GM18505 (cell line): ENCODE measurements around the gene TSHR.
A peak's percentile ranks its signal among the peaks of the same experiment; 100 is the strongest.
"Not testable (repeated sequence)": the region's sequence is repeated elsewhere in the genome, so short reads cannot be mapped to it uniquely, and the experiment has no call there.

Experiments used
- ATAC-seq: cut with Tn5 transposase; IDR thresholded peaks from one replicate; pipeline ENCODE4 v1.9.1; 2021; ENCODE audit not compliant: unreplicated experiment
- POLR2A ChIP-seq: IDR thresholded peaks from 4 replicates; pipeline ENCODE4 v1.6.1; 2011; ENCODE audit warnings: borderline replicate concordance; ENCODE audit not compliant: insufficient read depth, insufficient read length; ENCODE audit errors: extremely low read depth

Gene TSHR

DNA sequence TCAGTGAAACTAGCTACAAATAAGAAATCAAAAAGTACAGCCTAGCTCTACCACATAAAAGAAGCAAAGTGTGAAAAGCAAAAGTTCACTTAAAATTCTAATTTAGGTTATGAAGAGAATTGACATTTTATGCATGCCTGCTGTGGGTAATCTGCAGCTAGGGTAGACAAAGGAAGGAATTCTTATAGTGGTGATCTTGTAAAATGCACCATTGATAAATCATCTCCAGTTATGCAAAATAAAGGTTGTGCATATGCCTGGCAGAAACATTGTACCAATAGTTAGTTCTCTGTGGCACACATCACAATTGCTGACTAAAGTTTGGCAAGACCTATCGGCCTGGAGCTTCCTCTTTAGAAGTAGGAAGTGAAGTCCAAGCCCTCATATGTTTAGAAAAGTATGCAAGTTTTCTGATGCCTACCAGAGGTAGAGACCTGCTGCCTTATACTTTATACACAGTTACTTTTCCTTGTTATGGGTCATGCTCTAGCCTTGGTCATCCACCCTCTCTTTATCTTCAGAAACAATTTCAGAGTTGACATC is 78.3 kb downstream of the TSHR start:
- no peak for ATAC-seq
- no peak for TF ChIP-seq POLR2A

DNA sequence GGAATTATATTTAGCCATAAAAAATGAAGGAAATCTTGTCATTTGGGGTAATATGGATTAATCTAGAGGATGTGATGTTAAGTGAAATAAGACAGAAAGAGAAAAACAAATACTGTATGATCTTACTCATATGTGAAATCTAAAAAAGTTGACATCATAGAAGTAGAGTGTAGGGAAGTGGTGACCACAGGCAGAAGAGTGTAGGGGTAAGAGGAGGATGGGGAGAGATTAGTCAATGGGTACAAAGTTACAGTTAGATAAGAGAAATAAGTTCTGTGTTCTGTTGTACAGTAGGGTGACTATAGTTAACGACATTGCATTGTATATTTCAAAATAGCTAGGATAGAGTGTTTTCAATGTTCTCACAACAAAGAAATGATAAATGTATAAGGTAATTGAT is 87.0 kb downstream of the TSHR start:
- no peak for TF ChIP-seq POLR2A
- no peak for ATAC-seq

DNA sequence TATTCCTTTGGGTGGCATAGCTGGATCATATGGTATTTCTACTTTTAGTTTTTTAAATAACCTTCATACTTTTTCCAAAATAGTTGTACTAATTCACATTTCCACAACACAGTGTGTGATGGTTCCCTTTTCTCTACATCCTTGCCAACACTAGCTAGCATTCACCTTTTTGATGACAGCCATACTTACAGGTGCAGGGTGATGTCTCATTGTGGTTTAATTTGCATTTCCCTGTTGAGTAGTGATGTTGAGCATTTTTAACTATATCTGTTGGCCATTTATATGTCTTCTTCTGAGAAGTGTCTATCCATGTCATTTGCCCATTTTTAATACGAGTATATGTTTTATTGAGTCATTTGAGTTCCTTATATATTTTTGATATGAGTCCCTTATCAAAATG is 96.1 kb downstream of the TSHR start:
- TF ChIP-seq POLR2A: no peak
- ATAC-seq: no peak

DNA sequence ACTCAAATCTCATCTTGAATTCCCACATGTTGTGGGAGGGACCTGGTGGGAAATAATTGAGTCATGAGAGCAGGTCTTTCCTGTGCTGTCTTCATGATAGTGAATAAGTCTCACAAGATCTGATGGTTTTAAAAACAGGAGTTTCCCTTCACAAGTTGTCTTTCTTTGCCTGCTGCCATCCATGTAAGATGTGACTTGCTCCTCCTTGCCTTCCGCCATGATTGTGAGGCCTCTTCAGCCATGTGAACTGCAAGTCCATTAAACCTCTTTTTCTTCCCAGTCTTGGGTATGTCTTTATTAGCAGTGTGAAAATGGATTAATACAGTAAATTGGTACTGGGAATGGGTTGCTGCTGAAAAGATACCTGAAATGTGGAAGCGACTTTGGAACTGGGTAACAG is 98.6 kb downstream of the TSHR start:
- ATAC-seq: not testable (repeated sequence)

GRCh38 chr14:81055971-81056370 is 100.5 kb downstream of the TSHR start:
- no peak for ATAC-seq

DNA sequence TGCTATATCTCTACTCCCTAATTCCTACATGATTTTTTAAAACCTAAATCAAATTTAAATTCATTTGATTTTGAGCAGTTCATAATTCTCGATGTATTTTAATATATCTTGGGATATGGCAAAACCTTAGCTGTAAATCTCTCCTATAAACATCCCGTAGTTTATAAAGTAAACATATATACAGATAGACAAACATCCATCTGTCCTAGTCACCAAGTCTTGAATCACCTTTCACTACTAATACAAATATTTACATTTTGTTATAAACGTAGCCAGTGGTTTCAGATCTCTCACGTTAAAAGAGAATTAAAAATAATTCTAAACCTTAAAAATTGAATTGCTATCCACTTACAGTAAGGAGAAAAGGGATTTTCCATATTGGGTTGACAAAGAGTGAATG is 107.0 kb downstream of the TSHR start:
- TF ChIP-seq POLR2A: no peak
- no peak for ATAC-seq

More at GRCh38 chr14:81055971-81056370, 100.5 kb downstream of the TSHR start:
- TF ChIP-seq POLR2A: no peak

DNA sequence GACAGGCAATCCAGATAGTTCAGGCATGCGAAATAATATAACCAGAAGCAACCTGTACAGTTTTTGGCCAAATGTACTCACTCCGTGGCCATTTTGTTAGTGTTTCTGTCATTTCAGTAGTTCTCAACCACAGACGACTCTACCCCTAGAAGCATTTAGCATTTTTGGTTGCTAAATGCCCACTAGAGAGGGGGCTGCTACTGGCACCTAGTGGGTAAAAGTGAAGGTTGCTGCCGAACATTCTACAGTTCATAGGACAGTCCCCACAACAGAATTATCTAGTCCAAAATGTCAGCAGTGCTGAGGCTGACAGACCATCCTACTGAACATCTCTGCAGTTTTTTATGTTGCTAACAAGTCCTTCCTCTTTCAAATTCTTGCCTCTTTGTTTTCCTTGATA is 107.4 kb downstream of the TSHR start:
- peak; percentile 78 for ATAC-seq

DNA sequence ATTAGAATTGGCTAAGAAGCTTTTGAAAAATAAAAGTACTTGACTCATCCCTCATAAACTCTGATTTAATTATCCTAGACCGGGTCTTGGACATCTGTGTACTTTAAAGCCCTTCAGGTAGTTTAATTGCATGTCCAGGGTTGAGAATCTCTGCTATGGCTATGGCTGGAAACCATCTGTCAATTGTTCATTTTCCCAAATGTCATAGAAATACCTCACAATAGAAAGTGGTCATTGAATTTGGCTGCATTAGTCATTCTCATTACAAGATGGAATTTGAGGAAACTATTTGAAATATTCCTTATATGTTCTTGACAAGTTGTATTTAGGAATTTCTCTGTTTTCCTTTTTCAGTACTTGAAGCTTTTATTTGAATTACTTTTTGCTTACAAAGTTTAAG is 111.3 kb downstream of the TSHR start:
- ATAC-seq: no peak
- TF ChIP-seq POLR2A: no peak

More for the DNA sequence above, 107.4 kb downstream of the TSHR start:
- no peak for TF ChIP-seq POLR2A

DNA sequence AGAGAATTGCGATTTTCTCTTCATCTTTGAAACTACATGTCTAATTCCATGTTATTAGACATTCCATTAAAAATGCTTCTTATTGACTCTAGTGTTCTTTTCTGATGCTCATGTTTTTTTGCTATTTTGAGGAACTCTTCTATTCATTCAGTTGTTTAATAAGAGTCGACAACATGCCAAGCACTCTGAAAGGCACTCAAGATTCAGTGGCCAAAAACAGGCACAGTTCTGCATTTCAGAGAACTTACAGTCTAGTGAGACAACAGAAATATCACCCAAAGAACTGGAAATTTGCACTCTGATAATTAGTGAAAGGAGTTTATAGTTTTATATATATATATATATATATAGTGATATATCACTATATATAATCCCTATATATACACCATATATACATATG is 111.7 kb downstream of the TSHR start:
- no peak for TF ChIP-seq POLR2A
- ATAC-seq: no peak

- TF ChIP-seq POLR2A: no peak
- no peak for ATAC-seq
These were observed 112.9 kb downstream of the TSHR start for GRCh38 chr14:81068176-81068782.

- ATAC-seq: no peak
- no peak for TF ChIP-seq POLR2A
These were observed 115.1 kb downstream of the TSHR start for GRCh38 chr14:81070511-81070910.

DNA sequence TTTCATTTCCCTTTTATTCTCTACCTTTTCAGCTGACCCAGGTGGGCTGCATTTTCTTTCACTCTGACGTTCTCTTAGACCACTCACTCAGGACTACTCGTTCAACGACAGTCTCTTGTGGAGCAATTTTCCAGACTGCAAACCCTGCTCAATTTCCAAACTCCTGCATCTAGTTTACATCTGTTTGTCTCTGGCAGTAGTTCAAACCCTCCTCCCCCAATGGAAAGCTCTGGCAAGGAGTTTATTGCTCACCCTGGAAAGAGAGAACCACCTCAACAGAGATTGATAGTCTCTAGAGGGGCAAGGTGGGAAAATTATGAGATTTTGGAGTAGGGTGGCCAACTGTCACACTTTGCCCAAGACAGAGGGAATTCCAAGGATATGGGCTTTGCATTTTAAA is 130.2 kb downstream of the TSHR start:
- no peak for TF ChIP-seq POLR2A
- ATAC-seq: no peak

GRCh38 chr14:81087230-81087629 is 131.8 kb downstream of the TSHR start:
- no peak for ATAC-seq
- no peak for TF ChIP-seq POLR2A

- TF ChIP-seq POLR2A: no peak
These were observed 135.7 kb downstream of the TSHR start for GRCh38 chr14:81091139-81091538.

GRCh38 chr14:81091660-81092059 is 136.2 kb downstream of the TSHR start:
- ATAC-seq: no peak
- TF ChIP-seq POLR2A: no peak

More at GRCh38 chr14:81091139-81091538, 135.7 kb downstream of the TSHR start:
- no peak for ATAC-seq
